GM15510 (cell line): Measurements from ENCODE around the gene RRAGD.

Experiments
- POLR2A ChIP-seq: IDR thresholded peaks from 3 replicates; pipeline ENCODE4 v1.6.1; 2011; ENCODE audit warnings: borderline replicate concordance; ENCODE audit not compliant: insufficient read length; ENCODE audit errors: extremely low read depth

Gene RRAGD

DNA sequence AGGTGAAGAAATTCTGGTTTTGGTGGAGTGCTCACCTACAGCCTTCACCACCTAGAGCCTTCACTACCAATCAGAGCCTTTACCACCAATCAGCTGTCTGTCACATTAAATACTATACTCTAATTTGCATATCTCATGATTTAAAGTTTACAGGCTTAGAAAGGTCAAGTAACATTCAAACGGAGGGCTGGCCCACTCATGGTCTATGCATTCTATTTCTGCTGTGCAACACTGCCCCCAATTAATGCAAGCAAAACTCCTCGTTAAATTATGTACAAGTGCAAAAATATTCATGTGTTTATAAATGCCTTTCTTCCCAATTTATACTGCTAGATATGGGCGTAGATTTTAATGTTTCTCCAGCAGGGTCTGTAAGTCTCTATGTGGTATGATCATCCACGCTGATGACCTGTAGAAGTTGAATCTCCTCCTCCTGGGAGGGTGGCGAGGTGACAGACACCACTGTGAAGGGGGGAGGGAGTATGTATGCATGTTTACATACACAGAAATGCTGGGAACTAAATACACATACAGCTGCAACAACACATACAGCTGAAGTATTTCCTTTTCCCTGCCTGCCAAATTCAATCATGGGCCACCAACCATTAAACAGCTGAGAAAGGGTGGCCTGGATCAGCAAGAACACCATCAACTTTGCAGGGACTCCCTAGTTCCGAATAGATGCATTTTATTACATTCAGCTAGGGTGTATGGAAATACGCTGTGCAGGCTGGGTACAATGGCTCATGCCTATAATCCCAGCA lies 13.1 kb downstream of the RRAGD start:
- TF ChIP-seq POLR2A, result no peak

DNA sequence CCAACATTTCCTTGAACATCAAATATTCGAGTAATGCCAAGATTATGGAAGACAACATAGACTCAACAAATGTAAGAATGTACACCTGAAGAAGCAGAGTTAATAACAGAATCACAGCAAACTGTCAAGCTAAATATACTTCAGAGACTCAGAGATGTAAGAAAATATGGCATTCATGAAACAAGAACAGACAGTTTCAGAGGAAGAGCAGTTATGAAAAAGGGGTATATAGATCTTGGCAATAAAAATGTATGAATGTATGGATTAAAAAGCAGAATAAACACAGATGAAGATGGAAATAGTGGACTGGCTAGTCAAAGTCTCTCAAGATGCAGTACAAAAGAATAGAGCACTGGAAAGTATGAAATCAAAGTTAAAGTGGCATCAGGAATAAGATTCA lies 18.4 kb downstream of the RRAGD start:
- no peak for TF ChIP-seq POLR2A

DNA sequence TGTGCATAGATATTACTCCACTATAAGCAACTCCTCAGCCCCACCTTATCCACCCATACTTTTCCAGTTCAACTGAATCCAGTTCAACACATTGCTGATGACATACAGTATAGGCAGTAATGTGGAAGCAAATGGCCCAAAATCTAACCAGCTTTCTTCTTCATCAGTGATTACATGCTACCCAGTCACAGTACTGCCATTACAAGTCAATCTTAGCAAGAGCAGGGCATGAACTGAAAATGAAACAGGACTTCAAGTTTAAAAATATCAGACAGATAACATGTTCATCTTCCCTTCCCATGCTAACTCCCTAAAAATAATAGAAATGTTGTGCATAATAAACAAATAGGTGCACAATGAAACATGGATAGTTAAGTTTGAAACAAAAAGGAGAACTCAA lies 19.2 kb downstream of the RRAGD start:
- TF ChIP-seq POLR2A, result no peak

DNA sequence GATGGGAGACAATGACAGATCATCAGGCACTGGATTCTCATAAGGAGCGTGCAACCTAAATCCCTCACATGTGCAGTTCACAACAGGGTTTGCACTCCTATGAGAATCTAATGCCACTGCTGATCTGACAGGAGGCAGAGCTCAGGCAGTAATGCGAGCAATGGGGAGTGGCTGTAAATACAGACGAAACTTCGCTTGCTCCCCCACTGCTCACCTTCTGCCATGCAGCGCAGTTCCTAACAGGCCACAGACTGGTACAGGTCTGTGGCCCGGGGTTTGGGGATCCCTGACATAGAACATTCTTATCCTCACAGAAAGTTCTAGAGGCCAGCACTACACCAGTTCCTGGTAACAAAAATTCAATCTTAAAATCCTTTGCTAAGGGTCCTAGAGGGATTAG lies 23.2 kb downstream of the RRAGD start:
- no peak for TF ChIP-seq POLR2A

DNA sequence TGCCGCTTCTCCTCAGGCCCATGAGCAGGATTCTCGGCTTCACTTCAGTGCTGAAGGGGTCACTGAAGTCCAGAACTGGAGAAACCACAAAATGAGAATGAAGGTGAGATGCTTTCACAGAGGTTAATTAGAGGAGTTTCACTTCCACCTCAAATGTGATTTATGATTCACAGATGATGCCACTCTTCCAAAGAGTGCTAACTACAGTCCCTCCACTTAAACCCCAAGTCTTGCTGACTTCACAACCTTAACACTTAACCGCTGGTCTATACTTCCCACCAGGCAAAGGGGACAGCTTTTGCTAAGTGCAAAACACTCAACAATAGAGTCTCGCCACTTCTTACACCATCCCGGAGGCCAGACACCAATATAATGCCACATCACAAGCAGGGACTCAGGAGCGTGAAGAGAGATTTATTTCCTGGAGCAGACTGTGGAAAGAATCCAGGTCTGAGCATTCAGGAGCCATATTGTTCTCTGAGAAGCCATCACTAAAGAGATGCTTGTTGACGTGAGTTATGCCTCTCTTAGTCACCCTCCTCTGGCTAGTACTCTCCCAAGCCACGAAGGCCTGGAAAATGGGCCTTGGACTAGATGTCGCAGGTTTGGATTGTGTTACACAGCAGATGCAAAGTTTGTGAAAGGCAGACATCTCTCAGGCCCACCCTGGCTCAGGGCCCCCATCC lies 24.4 kb downstream of the RRAGD start:
- no peak for TF ChIP-seq POLR2A

DNA sequence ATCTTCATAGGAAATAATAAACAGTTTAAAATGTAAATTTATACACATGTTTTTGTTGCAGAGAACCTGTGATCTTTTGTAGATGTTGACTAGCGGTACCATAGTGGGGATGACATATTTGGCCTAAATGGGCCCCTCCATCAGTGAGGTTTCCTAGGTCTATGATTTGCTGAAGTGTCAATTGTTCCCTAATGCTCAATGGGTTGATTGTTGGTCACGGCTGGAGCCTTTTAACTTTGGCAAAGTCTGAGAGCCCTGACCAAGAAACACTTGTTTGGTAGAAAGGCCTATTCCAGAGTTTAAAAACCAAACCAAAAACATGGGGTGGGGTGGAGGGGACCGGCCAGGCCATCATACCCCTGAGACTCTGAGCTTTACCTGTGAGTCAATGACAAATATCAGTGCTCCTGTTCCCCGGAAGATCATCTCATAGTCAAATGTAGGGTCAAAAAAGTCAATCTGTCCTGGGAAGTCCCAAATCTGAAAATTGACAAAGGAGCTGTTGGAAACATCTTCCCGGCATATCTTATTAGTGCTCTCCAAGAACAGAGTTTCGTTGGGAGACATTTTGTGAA lies 25.1 kb downstream of the RRAGD start:
- no peak for TF ChIP-seq POLR2A

DNA sequence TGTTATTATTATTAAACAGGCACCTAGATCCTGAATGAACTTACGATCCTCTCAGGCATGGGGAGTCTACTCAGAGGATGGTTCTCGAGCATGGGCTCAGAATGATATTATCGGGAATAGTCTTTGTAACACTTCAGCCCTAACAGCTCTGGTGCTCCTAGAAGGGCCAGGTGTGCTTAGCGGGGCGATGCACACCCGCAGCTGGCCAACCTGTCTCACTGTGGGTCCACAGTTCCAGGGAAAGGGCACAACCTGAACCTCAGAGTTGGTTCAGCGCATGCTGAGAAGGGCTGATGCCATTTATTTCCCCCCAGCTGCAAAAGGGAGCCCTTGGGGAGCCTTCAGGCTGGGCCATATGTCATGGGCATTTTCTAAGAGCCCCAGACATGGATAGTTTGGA lies 26.2 kb downstream of the RRAGD start:
- TF ChIP-seq POLR2A, result no peak

DNA sequence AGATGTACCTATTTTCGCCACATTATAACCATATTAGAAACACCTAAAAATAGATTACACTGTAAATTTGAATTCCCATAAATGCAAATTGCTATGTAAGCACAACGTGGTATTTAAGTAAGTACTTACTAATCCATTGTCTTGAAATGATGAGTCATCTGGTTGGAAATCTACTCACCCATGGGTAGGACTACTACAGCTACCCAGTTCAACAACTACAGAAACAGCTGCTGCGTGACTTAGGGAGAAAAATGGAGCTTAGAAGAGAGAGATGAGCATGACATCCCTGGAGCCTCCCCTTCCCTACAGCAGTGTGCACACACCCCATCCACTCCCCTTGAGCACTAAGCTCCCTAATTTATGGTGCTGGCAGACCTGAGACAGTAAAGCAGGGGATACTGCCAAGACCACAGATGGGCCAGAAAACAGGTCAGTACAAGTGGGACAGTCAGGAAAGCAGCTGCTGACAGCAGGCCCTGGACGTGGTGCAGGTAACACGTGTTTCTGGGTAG lies 26.9 kb downstream of the RRAGD start:
- TF ChIP-seq POLR2A, result no peak

DNA sequence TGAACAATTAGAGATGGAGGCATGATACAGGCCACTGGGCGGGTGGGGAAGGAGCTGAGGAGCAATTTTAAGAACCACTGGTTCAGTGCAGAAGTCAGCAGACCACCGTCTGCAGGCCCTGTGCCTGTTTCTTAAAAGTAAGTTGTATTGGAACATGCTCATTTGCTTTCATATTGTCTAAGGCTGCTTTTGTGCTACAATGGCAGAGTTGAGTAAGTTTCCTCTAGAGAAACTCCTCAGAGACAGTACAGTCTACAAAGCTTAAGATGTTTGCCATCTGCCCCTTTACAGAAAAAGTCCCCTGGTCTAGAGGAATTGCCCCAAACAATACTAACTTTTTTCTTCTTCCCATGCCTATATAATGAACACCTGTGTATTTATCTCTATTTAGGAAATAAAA lies 31.0 kb downstream of the RRAGD start:
- TF ChIP-seq POLR2A, result no peak

DNA sequence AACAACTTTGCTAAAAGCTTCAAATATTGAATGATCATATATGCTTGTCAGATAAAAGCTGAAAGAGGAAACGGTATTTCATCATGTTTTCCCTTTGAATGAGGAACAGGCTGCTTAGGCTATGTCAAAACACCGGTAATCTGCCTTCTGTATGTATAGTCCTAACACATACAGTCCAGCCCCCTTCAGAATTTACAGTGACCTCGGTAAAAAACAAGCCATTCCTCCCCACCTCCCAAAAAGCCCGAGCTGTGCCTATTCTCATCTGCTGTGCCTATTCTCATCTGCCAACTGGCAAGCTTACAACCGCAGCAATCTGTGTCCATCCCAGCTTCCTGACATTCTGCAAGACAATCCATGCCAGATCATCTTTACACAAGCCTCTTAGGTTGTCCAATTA lies 32.8 kb downstream of the RRAGD start:
- TF ChIP-seq POLR2A, result no peak

DNA sequence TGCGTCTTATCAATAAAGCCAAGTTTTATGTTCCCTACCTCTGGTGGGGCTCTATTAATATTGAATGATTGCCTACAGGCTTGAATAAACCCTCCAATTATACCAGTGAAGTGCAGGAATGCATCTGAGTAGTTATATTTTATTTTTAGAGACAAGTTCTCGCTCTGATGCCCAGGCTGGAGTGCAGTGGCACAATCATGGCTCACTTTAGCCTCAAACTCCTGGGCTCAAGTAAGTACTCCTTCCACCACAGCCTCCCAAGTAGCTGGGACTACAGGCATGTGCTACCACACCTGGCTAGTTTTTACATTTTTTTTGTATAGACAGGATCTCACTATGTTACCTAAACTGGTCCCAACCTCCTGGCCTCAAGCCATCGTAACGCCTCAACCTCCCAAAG lies 33.4 kb downstream of the RRAGD start:
- no peak for TF ChIP-seq POLR2A

DNA sequence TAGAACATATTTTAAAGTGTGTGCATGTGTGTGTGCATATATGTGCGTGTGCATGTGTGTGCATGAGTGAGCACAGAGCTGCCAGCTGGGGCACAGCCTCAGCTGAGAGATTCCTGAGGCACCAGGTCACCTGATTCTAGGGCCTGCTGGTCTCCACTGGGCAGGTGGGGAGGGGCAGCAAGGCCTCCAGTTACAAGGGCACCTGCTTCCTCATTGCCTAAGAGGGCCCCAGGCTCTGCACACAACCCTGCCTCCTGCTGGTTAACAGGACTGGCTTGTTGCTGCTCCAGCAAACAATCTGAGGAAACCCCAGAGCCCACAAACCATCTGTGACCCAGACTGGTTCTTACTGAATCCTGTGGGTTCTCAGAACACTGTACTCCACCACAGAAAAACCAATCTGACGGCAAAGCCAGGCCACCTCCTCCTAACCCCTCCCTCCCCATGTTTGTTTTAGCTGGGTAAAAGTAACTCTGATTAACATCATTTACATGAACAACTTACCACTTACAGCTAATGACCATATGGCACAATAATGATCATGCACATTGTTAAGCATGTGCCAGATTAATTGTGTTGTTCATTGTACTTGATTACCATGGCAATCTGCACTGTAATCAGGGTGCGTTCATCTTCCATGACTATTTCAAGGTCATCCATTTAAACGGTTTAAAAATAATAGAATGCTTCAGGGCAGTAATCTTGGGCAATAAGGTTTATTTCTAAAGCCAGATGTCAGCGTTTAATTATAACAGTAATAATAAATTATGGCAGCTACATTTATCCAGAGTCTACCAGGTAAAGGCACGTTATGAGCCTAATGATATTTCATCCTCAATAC lies 36.4 kb downstream of the RRAGD start:
- TF ChIP-seq POLR2A, result no peak

DNA sequence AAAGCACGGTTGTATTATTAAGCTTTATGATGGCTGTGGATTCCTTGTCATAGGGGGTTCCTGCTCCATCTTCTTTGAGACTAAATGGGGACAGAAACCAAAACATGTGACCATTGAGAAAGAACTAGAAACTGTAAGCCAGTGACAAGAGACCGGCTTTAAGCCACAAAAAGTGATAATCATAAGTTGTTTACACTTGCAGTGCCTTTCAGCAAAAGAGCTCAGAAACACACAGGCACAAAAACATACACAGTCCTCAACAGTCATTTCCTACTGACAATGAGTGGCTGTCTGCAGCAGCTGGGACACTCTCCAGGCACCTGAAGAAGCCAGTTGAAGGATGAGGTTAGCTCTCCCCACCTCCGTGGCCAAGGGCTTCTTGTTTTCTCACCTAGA lies 39.6 kb downstream of the RRAGD start:
- no peak for TF ChIP-seq POLR2A

DNA sequence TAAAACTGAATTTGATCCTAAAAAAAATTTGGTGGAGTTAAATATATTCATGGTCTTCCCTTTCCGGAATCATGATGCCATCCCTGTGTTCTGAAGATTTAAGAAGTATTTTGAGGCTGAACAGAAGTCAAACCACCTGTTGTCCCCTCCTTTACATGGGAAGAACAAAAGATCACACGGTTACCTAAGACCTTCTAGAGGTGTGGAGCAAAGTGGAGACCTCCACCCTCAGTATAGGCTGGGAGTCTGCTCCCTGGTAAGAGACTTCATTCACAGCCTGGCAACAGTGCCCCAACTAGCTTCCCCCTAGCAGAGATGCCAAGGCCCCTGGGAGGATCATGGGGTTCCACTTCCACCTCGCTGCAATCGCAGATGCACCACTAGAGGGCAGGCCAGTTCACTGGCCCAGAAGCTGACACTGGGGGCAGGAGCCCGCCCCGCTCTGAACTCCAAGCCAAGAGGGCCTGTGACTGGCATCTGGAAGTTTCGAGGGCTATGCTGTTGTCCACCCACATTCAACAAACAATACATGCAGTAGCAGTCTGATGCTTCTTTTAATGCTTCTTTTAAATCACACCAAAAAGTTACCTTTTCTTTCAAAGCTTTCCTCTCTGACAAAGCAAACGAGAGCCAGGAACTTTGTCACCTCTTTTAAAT lies 40.1 kb downstream of the RRAGD start:
- TF ChIP-seq POLR2A, result no peak
